Neuronal stem cell (in vitro differentiated cells): Measurements from ENCODE around the gene FN3KRP.

ENCODE experiments used
- DNase-seq: peaks from one replicate; pipeline ENCODE4 v3.0.0-alpha.2; 2013; ENCODE audit warnings: low spot score
- H2AFZ ChIP-seq: one replicate; pipeline ENCODE4 v1.6.1; 2013; ENCODE audit warnings: mild to moderate bottlenecking, low read length, inconsistent platforms
- H2AK5ac ChIP-seq: 2 replicates; pipeline ENCODE4 v1.6.1; 2013; ENCODE audit warnings: low read depth, mild to moderate bottlenecking, inconsistent platforms, low read length, moderate library complexity, mixed read lengths
- H2BK120ac ChIP-seq: 2 replicates; pipeline ENCODE4 v1.6.1; 2013; ENCODE audit warnings: low read depth, mild to moderate bottlenecking, inconsistent platforms, low read length, moderate library complexity, mixed read lengths
- H2BK12ac ChIP-seq: one replicate; pipeline ENCODE4 v1.6.1; 2013; ENCODE audit warnings: low read length, inconsistent platforms
- H2BK15ac ChIP-seq: 2 replicates; pipeline ENCODE4 v1.6.1; 2013; ENCODE audit warnings: mild to moderate bottlenecking, low read length, inconsistent platforms, mixed read lengths
- H2BK5ac ChIP-seq: one replicate; pipeline ENCODE4 v1.6.1; 2013; ENCODE audit warnings: inconsistent platforms, mild to moderate bottlenecking, low read length, moderate library complexity
- H3K14ac ChIP-seq: one replicate; pipeline ENCODE4 v1.6.1; 2013; ENCODE audit warnings: low read length, inconsistent platforms
- H3K18ac ChIP-seq: 2 replicates; pipeline ENCODE4 v1.6.1; 2013; ENCODE audit warnings: low read length, inconsistent platforms
- H3K23ac ChIP-seq: 2 replicates; pipeline ENCODE4 v1.6.1; 2013; ENCODE audit warnings: low read depth, mild to moderate bottlenecking, mixed read lengths, low read length, inconsistent platforms; ENCODE audit not compliant: poor library complexity
- H3K27ac ChIP-seq: replicated peaks from 3 replicates; pipeline ENCODE4 v1.5.1; 2013; ENCODE audit warnings: low read length, inconsistent platforms
- H3K27me3 ChIP-seq, 3 experiments: 2 replicates each; pipeline ENCODE4 v1.6.1; 2013; ENCODE audit warnings: low read length in 3 of 3, mild to moderate bottlenecking in 2 of 3, inconsistent platforms in 1 of 3, low read depth in 1 of 3, mixed read lengths in 1 of 3, moderate library complexity in 1 of 3; ENCODE audit not compliant: control insufficient read depth in 3 of 3, insufficient read depth in 3 of 3
- H3K36me3 ChIP-seq, 2 donors: replicated peaks in 1 of 2; 2 replicates each; pipeline ENCODE4 v1.6.1; 2013; ENCODE audit warnings: low read length in 2 of 2; ENCODE audit not compliant: control insufficient read depth in 2 of 2, insufficient read depth in 2 of 2
- H3K4ac ChIP-seq: 2 replicates; pipeline ENCODE4 v1.6.1; 2013; ENCODE audit warnings: inconsistent platforms, mild to moderate bottlenecking, low read length, moderate library complexity
- H3K4me1 ChIP-seq, 2 donors: 1 replicate in 1 of 2; 2 replicates in 1 of 2; pipeline ENCODE4 v1.6.1; 2013; ENCODE audit warnings: low read length in 2 of 2, low read depth in 1 of 2; ENCODE audit not compliant: control insufficient read depth in 2 of 2, insufficient read depth in 1 of 2
- H3K4me2 ChIP-seq: one replicate; pipeline ENCODE4 v1.6.1; 2013; ENCODE audit warnings: mild to moderate bottlenecking, low read length, inconsistent platforms; ENCODE audit not compliant: insufficient read depth, poor library complexity, severe bottlenecking
- H3K4me3 ChIP-seq, 2 donors: 2 replicates each; pipeline ENCODE4 v1.5.1; 2013; ENCODE audit warnings: low read length in 2 of 2, mild to moderate bottlenecking in 2 of 2, inconsistent platforms in 1 of 2, moderate library complexity in 1 of 2
- H3K79me1 ChIP-seq: one replicate; pipeline ENCODE4 v1.6.1; 2013; ENCODE audit warnings: low read depth, mild to moderate bottlenecking, inconsistent platforms, low read length, moderate library complexity
- H3K9ac ChIP-seq: one replicate; pipeline ENCODE4 v1.6.1; 2013; ENCODE audit warnings: mild to moderate bottlenecking, low read depth, low read length, inconsistent platforms; ENCODE audit not compliant: poor library complexity
- H3K9me3 ChIP-seq, 2 donors: replicated peaks in 1 of 2; 2 replicates each; pipeline versions ENCODE3 to v1.6.1; 2013; ENCODE audit warnings: low read length in 2 of 2, mild to moderate bottlenecking in 2 of 2, inconsistent platforms in 1 of 2, low read depth in 1 of 2, mixed read lengths in 1 of 2, moderate library complexity in 1 of 2; ENCODE audit not compliant: control insufficient read depth in 2 of 2, insufficient read depth in 1 of 2
- H4K8ac ChIP-seq: one replicate; pipeline ENCODE4 v1.6.1; 2013; ENCODE audit warnings: low read depth, mild to moderate bottlenecking, inconsistent platforms, low read length, moderate library complexity
- H4K91ac ChIP-seq: one replicate; pipeline ENCODE4 v1.6.1; 2013; ENCODE audit warnings: low read length, low read depth, mild to moderate bottlenecking, inconsistent platforms; ENCODE audit not compliant: poor library complexity
- WGBS, 2 donors: extraction: QIAGEN DNeasy Blood & Tissue Kit; methylation state at CpG; one replicate each; pipeline ENCODE4 v1.1.7; 2013; ENCODE audit warnings: missing lambda C conversion rate in 2 of 2, mixed read lengths in 1 of 2; ENCODE audit not compliant: insufficient read length in 2 of 2, insufficient replicate concordance in 1 of 2; ENCODE audit errors: extremely low coverage in 2 of 2; 5-methylcytosine and 5-hydroxymethylcytosine counted together

The FN3KRP gene

GRCh38 chr17:82674656-82675475, 41.6 kb upstream of the FN3KRP start:
- Histone ChIP-seq H2BK5ac (no peak overlapping the region), H4K8ac (no peak overlapping the region), H3K4me3 (no peak overlapping the region), H3K9ac (peak overlapping the region; percentile 44), H2BK12ac (no peak overlapping the region), H2BK15ac (no peak overlapping the region), H3K27me3 (no peaks in the 10 kb centered on the region), H3K9me3 (peaks cover 0 to 2% of the 10 kb centered on the region in 2 donors), H4K91ac (no peak overlapping the region), H2AK5ac (no peak overlapping the region), H3K4me1 (peaks cover 0 to 2% of the 10 kb centered on the region in 2 donors), H2AFZ (no peak overlapping the region), H3K79me1 (peaks cover 3% of the 10 kb centered on the region), H3K4me2 (no peak overlapping the region), H2BK120ac (no peak overlapping the region), H3K18ac (peak overlapping the region; percentile 28), H3K4ac (no peak overlapping the region), H3K23ac (no peak overlapping the region), H3K27ac (no peak overlapping the region), H3K36me3 (no peaks in the 10 kb centered on the region), H3K14ac (no peak overlapping the region)
- no CpG with 5 or more reads among the region's 20 CpGs for WGBS, 2 donors
- DNase-seq = no peak

- WGBS, 2 donors = no CpG with 5 or more reads among the region's 18 CpGs
- H2BK15ac ChIP-seq = no peak overlapping the region
Measured at GRCh38 chr17:82675476-82676245, 40.8 kb upstream of the FN3KRP start.

DNA sequence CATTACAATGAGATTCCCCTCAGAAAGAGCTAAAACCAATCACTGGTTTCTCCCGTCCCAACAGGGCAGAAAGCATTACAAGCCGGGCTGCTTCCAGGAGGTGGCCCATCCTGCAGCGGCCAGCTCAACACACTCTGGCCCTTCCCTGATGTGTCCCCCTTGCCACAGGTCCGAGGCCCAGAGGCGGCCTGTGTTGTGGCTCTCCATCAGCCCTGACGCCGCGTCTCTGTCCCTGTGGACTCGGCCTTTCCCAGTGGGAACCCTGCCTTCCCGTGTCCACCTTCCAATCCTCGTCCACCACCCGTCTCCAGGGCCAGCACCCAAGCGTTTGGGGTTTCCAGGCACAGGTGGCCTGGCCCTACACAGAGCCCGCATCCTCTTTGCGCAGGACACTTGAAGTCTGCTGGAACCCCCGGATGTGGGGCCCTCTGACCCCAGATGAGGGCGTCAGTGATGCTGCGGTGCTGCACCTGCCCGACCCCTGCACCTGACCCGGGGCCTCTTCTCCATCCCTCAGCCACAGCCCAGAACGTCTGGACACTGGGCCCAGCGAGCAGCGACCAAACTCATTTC, 39.1 kb upstream of the FN3KRP start:
- no peak overlapping the region for H3K4ac ChIP-seq
- no peak overlapping the region for H3K4me2 ChIP-seq
- H2BK120ac ChIP-seq = no peak overlapping the region
- peaks cover 3% of the 10 kb centered on the region for H3K79me1 ChIP-seq
- H3K36me3 ChIP-seq = no peaks in the 10 kb centered on the region
- peak overlapping the region; percentile 48 for H3K18ac ChIP-seq
- H3K4me1 ChIP-seq = peaks cover 0 to 2% of the 10 kb centered on the region in 2 donors
- H2AK5ac ChIP-seq = peak overlapping the region; percentile 43
- WGBS, 2 donors = no CpG with 5 or more reads among the region's 23 CpGs
- DNase-seq = no peak
- H2AFZ ChIP-seq = no peak overlapping the region
- H2BK12ac ChIP-seq = peak overlapping the region; percentile 41
- H3K23ac ChIP-seq = peak overlapping the region; percentile 89
- H4K8ac ChIP-seq = no peak overlapping the region
- H2BK15ac ChIP-seq = peak overlapping the region; percentile 43
- no peaks in the 10 kb centered on the region for H3K27me3 ChIP-seq
- H4K91ac ChIP-seq = no peak overlapping the region
- H3K27ac ChIP-seq = no peak overlapping the region
- H3K14ac ChIP-seq = no peak overlapping the region
- H3K9me3 ChIP-seq = peaks cover 6 to 13% of the 10 kb centered on the region in 2 donors
- peak overlapping the region in 1 of 2 donors; percentile 2 for H3K4me3 ChIP-seq
- peak overlapping the region; percentile 21 for H3K9ac ChIP-seq
- H2BK5ac ChIP-seq = no peak overlapping the region

More at GRCh38 chr17:82675476-82676245, 40.8 kb upstream of the FN3KRP start:
- no peaks in the 10 kb centered on the region for H3K36me3 ChIP-seq
- no peak overlapping the region for H2BK12ac ChIP-seq
- peak overlapping the region; percentile 94 for H3K14ac ChIP-seq
- no peak overlapping the region for H2AFZ ChIP-seq
- no peak overlapping the region for H3K9ac ChIP-seq
- H2AK5ac ChIP-seq = no peak overlapping the region
- no peak overlapping the region for H2BK5ac ChIP-seq
- peaks cover 0 to 2% of the 10 kb centered on the region in 2 donors for H3K9me3 ChIP-seq
- H3K79me1 ChIP-seq = peaks cover 3% of the 10 kb centered on the region
- DNase-seq = no peak
- no peak overlapping the region for H3K27ac ChIP-seq
- no peak overlapping the region for H4K91ac ChIP-seq
- no peak overlapping the region for H3K18ac ChIP-seq
- H3K23ac ChIP-seq = no peak overlapping the region
- no peak overlapping the region for H2BK120ac ChIP-seq
- H4K8ac ChIP-seq = no peak overlapping the region
- H3K27me3 ChIP-seq = no peaks in the 10 kb centered on the region
- H3K4me2 ChIP-seq = no peak overlapping the region
- peak overlapping the region in 1 of 2 donors; percentile 32 for H3K4me3 ChIP-seq
- peaks cover 0 to 2% of the 10 kb centered on the region in 2 donors for H3K4me1 ChIP-seq
- no peak overlapping the region for H3K4ac ChIP-seq
